ENCODE results near the gene PCDHB16.
"Not testable (repeated sequence)": the region's sequence is repeated elsewhere in the genome, so short reads cannot be mapped to it uniquely, and the experiment has no call there.

Gene PCDHB16

GRCh38 chr5:141182248-141182647, at the start of gene PCDHB16:
Gene PCDHB16 (plus strand): TSS chr5:141182387. CDS start chr5:141182560, 173 bp downstream.
- DNase-seq: peak; percentile 44

DNA sequence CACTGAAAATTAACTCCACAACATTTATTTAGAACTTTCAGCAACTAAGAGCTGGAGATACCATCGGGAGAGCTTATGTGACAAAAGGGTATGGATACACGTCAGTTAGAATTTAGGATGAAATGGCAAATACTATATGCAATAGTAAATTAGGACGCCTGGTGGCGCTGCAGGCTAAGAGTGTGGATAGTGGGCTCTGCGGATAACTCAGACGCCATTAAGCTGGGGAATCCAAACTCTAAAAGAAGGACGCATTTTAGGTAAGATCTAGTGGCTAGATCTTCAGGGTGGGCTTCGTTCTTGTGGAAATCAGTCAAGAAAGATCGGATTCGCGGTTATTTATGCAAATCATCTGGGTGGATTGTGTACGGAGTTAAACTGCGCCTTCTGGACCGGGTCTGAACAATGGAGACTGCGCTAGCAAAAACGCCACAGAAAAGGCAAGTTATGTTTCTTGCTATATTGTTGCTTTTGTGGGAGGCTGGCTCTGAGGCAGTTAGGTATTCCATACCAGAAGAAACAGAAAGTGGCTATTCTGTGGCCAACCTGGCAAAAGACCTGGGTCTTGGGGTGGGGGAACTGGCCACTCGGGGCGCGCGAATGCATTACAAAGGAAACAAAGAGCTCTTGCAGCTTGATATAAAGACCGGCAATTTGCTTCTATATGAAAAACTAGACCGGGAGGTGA, 47.0 kb upstream of the PCDHB16 start, which contains the start of gene PCDHB5:
TSS of gene PCDHB5 (plus strand) at position 177 of the 688 bp plus-strand sequence. CDS start at position 406, 229 bp downstream.
- DNase-seq: no peak

DNA sequence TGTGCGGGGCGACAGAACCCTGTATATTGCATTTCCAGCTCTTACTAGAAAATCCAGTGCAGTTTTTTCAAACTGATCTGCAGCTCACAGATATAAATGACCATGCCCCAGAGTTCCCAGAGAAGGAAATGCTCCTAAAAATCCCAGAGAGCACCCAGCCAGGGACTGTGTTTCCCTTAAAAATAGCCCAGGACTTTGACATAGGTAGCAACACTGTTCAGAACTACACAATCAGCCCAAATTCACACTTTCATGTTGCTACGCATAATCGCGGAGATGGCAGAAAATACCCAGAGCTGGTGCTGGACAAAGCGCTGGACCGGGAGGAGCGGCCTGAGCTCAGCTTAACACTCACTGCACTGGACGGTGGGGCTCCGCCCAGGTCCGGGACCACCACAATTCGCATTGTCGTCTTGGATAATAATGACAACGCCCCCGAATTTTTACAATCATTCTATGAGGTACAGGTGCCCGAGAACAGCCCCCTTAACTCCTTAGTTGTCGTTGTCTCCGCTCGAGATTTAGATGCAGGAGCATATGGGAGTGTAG, 46.4 kb upstream of the PCDHB16 start:
- no peak for DNase-seq

DNA sequence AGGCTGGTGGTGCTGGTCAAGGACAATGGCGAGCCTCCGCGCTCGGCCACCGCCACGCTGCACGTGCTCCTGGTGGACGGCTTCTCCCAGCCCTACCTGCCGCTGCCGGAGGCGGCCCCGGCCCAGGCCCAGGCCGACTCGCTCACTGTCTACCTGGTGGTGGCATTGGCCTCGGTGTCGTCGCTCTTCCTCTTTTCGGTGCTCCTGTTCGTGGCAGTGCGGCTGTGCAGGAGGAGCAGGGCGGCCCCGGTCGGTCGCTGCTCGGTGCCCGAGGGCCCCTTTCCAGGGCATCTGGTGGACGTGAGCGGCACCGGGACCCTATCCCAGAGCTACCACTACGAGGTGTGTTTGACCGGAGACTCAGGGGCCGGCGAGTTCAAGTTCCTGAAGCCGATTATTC, 44.8 kb upstream of the PCDHB16 start:
- DNase-seq: not testable (repeated sequence)

GRCh38 chr5:141149812-141150211, 32.4 kb upstream of the PCDHB16 start, which contains the start of gene PCDHB6:
Gene PCDHB6 (plus strand): TSS chr5:141150057. CDS start chr5:141150258, 201 bp downstream.
- DNase-seq: no peak

GRCh38 chr5:141150224-141150992, 31.8 kb upstream of the PCDHB16 start:
- no peak for DNase-seq

DNA sequence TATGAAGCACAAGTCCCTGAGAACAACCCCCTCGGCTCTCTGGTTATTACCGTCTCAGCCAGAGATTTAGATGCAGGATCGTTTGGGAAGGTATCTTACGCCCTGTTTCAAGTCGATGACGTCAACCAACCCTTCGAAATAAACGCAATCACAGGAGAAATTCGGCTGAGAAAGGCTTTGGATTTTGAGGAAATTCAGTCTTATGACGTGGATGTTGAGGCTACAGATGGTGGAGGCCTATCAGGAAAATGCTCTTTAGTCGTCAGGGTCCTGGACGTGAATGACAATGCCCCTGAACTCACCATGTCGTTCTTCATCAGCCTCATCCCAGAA, 31.2 kb upstream of the PCDHB16 start:
- DNase-seq: no peak

DNA sequence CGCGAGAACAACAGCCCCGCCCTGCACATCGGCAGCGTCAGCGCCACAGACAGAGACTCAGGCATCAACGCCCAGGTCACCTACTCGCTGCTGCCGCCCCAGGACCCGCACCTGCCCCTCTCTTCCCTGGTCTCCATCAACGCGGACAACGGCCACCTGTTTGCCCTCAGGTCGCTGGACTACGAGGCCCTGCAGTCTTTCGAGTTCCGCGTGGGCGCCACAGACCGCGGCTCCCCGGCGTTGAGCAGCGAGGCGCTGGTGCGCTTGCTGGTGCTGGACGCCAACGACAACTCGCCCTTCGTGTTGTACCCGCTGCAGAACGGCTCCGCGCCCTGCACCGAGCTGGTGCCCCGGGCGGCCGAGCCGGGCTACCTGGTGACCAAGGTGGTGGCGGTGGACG, 30.6 kb upstream of the PCDHB16 start:
- DNase-seq: not testable (repeated sequence)

DNA sequence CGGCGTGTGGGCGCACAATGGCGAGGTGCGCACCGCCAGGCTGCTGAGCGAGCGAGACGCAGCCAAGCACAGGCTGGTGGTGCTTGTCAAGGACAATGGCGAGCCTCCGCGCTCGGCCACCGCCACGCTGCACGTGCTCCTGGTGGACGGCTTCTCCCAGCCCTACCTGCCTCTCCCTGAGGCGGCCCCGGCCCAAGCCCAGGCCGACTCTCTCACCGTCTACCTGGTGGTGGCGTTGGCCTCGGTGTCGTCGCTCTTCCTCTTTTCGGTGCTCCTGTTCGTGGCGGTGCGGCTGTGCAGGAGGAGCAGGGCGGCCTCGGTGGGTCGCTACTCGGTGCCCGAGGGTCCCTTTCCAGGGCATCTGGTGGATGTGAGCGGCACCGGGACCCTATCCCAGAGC, 30.1 kb upstream of the PCDHB16 start:
- not testable (repeated sequence) for DNase-seq

GRCh38 chr5:141155540-141156374, 26.4 kb upstream of the PCDHB16 start:
- DNase-seq: no peak

DNA sequence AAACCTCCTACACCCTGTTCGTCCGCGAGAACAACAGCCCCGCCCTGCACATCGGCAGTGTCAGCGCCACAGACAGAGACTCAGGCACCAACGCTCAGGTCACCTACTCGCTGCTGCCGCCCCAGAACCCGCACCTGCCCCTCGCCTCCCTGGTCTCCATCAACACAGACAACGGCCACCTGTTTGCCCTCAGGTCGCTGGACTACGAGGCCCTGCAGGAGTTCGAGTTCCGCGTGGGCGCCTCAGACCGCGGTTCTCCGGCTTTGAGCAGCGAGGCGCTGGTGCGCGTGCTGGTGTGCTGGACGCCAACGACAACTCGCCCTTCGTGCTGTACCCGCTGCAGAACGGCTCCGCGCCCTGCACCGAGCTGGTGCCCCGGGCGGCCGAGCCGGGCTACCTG, 24.8 kb upstream of the PCDHB16 start:
- not testable (repeated sequence) for DNase-seq

- not testable (repeated sequence) for DNase-seq
These were observed 24.3 kb upstream of the PCDHB16 start for GRCh38 chr5:141157901-141158300.

- DNase-seq: peak; percentile 14
These were observed 9.6 kb upstream of the PCDHB16 start, which contains the start of gene PCDHB7 for GRCh38 chr5:141172381-141173204. Gene PCDHB7 (plus strand): TSS chr5:141172644. CDS start chr5:141172836, 192 bp downstream.

GRCh38 chr5:141174291-141175104, 7.7 kb upstream of the PCDHB16 start:
- DNase-seq: not testable (repeated sequence)

DNA sequence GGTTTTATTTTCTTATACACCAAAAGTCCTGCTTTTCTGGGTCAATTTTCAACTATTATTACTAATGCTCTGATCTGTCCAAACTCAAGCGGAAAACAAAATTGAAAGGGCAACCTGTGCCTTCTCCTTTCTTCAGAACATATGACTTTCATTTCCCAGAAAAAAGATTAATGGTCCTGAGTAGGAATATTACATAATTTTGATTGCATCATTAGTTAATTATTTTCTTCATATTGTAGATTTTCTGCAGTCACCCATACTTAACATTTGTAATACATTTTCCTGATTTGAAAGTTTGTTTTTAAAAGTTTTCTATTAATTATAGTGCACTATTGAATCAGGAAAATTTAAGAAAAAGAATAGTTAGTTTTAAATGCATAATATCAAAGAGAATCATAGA, 6.3 kb upstream of the PCDHB16 start:
- no peak for DNase-seq

DNA sequence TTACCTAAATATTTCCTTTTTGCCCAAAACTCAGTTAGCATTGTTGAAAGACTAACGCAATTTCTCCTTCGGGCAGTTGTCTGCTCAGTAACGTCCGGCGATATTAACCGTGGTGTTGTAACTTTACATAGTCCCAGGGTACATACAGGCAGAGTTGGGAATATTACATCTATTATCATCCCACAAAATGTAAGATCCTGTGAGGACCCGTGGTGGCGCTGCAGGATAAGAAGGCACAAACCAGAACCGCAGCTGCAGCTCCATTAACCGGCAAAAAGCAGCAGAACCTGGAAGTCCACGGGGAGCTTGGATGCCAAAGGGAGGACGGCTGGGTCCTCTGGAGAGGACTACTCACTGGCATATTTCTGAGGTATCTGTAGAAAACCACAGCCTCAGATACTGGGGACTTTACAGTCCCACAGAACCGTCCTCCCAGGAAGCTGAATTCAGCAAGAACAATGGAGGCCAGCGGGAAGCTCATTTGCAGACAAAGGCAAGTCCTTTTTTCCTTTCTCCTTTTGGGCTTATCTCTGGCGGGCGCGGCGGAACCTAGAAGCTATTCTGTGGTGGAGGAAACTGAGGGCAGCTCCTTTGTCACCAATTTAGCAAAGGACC, 4.5 kb upstream of the PCDHB16 start, which contains the start of gene PCDHB8:
TSS of gene PCDHB8 (plus strand) at position 214 of the 615 bp plus-strand sequence. CDS start at position 459, 245 bp downstream.
- DNase-seq: not testable (repeated sequence)

GRCh38 chr5:141179371-141179770, 2.8 kb upstream of the PCDHB16 start:
- not testable (repeated sequence) for DNase-seq

DNA sequence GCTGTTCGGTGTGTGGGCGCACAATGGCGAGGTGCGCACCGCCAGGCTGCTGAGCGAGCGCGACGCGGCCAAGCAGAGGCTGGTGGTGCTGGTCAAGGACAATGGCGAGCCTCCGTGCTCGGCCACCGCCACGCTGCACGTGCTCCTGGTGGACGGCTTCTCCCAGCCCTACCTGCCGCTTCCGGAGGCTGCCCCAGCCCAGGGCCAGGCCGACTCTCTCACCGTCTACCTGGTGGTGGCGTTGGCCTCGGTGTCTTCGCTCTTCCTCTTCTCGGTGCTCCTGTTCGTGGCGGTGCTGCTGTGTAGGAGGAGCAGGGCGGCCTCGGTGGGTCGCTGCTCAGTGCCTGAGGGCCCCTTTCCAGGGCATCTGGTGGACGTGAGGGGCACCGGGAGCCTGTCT, 2.3 kb upstream of the PCDHB16 start:
- not testable (repeated sequence) for DNase-seq

DNA sequence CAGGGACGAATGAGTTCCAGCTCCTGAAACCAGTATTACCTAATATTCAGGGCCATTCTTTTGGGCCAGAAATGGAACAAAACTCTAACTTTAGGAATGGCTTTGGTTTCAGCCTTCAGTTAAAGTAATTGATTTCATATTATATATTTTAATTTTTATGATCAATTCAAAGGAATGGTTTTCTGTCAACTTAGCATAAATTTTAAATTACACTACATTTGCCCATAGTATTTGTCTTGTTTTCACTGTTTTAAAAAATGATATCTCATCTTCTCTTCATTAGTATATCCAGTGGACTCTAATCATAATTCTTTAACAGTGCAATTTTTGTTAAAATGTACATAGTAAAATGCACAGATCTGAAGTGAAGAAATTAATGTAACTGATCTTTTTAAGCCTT, 1.9 kb upstream of the PCDHB16 start:
- DNase-seq: no peak
